GM12892 (cell line): ENCODE measurements around the gene NPAS3.

ENCODE experiments used
- POLR2A ChIP-seq: IDR thresholded peaks from 2 replicates; pipeline ENCODE4 v1.6.1; 2011; ENCODE audit warnings: low read depth, low read length, control low read depth
- POLR2AphosphoS5 ChIP-seq: IDR thresholded peaks from 2 replicates; pipeline ENCODE4 v1.6.1; 2011; ENCODE audit warnings: low read depth, low read length, control low read depth
- TAF1 ChIP-seq: IDR thresholded peaks from 2 replicates; pipeline ENCODE4 v1.6.1; 2011; ENCODE audit warnings: low read depth, mild to moderate bottlenecking, control low read depth, low read length, borderline replicate concordance

- TF ChIP-seq POLR2AphosphoS5 (no peak), POLR2A (no peak), TAF1 (no peak)
These were observed 741.0 kb downstream of the NPAS3 start for GRCh38 chr14:33679461-33680225.
